HG02981 (cell line): Measurements from ENCODE around the gene PRKAR1A.

Experiments used
- ATAC-seq: cut with Tn5 transposase; IDR thresholded peaks from one replicate; pipeline ENCODE4 v1.9.1; 2021; ENCODE audit warnings: mild to moderate bottlenecking, moderate library complexity; ENCODE audit not compliant: unreplicated experiment

The PRKAR1A gene

DNA sequence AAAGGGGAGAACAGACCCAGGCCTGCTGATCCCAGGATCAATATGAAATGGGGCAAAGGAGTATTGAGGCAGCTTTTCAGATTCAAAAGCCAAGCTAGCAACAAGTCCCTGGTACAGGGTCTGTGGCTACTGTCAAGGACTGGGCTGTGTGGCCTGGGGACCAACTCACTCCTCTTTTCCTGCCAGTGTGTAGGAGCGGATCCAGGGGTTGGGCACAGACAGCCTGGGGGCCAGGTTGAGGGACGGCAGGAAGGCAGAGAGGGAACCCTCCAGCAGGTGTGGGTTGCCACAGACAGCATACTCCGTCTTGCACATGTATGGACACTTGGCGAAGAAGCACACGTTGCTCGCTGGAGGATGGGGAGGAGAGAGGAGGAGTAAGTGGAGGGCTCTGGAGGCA lies 29.6 kb downstream of the PRKAR1A start:
- ATAC-seq = no peak

GRCh38 chr17:68542698-68543463 lies 30.7 kb downstream of the PRKAR1A start:
- no peak for ATAC-seq

- no peak for ATAC-seq
Observed at GRCh38 chr17:68544111-68544915, 32.1 kb downstream of the PRKAR1A start.

DNA sequence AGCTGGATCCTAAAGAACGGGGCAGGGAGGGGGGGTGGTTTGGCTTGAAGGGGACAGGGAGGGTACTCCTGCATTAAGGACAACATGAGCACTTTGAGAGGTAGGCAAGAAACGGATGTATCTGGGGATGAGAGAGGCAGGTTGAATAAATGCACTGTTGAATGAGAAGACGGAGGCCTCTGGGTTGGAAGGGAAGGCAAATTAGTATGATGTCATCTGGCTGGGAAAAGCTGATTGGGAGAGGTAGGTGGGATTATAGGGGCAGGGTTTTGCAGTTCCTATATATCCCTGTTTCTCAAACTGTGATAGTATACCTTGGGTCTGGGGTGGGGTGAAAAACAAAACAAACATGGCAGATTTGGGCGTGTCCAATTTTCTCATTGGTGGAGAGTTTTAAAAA lies 44.3 kb downstream of the PRKAR1A start:
- ATAC-seq = no peak

- no peak for ATAC-seq
Observed at GRCh38 chr17:68559316-68559715, 47.1 kb downstream of the PRKAR1A start.

DNA sequence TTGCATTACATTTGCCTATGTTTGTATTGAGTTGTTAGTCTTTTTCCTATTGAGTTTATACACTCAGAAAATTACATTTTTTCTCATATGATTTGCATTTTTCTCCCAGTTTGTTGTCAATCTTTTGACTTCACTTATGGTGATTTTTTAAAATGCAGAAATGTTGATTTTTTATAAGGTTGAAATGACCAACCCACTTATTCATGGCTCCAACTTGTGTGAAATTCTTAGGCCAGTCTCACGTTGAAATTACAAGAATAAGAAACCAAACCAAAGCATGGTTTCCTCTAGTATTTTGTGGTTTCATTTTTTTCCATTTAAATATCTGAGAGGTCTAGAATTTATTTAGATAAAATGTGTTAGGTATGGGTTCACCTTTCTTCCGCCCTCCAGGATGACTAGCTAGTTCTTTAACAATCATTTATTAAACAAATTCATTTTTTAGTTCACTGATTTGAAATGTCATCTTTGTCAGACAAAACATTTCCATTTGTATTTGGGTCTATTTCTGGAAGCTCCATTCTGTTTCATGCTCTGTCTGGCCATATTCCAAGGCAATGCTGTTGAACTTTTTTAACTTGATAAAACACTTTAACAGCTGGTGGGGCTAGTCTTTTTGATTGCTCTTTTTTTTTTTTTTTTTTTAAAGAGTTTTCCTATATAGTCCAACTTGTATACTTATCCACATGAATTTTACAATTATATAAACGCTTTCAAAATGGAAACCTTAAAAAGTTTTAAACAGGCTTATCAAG lies 48.9 kb downstream of the PRKAR1A start:
- ATAC-seq = no peak

- no peak for ATAC-seq
Observed at GRCh38 chr17:68562736-68563135, 50.5 kb downstream of the PRKAR1A start.

GRCh38 chr17:68564415-68565111 lies 52.3 kb downstream of the PRKAR1A start:
- ATAC-seq = no peak

DNA sequence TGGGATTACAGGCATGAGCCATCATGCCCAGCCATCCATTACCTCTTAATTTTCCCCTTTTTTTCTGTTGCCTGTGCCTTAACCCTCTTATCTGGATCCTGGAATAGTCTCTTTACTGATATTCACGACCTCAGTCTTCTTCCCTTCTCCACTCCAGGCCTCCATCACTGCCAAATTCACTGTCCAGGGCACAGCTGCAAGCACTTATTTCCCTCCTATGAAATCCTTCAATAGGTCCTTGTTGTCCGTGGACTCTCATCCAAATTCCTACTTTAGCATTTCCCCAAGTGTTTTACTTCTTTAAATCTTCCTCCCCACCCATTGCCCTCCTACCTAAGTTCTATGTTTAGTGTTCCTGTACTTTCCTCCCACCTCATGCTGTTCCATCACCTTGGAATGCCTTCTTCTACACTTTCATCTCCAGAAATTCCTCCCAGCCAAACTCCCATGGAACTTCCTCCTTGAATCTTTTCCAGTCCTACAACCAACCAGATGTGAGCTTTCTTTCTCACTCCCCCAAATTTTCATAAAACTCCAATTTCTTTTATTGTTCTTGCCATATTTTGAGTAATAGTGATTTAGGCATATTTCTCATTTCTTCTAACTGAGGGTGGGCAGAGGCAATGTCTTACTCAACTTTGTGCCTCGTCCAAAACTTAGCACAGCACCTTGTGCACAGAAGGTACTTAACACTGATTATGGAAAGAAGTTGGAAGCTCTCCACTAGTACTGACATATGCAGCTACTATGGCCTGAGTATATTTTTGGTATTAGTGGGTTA lies 53.6 kb downstream of the PRKAR1A start:
- ATAC-seq = no peak

DNA sequence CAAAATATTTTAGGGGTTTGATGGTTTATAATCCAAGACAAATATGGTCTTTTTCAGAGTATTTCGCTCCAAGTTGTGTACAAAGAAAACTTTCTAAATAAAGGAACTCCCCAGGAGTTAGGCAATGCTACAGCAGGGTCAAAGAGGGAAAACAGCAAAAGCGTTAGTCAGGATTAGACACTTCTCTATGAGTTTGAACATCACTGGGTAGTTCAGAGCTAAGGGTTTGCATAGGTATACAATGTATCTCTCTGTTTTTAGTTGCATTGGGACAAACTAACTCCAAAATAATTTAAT lies 54.2 kb downstream of the PRKAR1A start:
- no peak for ATAC-seq

- no peak for ATAC-seq
Observed at GRCh38 chr17:68567035-68567434, 54.8 kb downstream of the PRKAR1A start.

DNA sequence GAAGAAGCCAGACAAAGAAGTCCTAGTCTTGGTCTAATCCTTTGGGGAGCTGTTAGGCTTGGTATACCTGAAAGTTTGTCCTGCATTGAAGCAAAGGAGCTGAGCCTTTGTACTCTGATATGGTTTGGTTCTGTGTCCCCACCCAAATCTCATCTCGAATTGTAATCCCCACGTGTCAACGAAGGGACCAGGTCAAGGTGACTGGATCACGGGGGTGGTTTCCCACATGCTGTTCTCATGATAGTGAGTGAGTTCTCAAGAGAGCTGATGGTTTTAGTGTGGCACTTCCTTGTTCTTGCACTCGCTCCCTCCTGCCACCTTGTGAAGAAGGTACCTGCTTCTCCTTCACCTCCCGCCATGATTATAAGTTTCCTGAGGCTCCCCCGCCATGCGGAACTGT lies 55.4 kb downstream of the PRKAR1A start:
- ATAC-seq = no peak

DNA sequence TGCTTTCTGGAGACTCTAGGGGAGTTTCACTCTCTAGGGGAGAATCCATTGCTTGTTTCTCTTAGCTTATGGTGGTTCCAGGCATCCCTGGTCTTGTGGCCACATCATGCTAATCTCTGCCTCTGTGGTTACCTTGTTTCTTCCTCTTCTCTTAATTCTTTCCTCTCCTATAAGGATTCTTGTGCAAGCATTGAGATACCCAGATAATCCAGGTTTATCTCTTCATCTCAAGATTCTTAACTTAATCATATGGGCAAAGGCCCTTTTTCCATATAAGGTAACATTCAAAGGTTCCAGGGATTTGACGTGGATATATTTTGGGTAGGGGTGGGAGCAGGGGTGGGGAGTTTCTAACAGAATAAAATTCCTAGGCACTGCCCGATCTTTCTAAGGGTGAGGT lies 56.4 kb downstream of the PRKAR1A start:
- ATAC-seq = no peak

- ATAC-seq = no peak
Observed at GRCh38 chr17:68569346-68569745, 57.1 kb downstream of the PRKAR1A start.

GRCh38 chr17:68570526-68570925 lies 58.3 kb downstream of the PRKAR1A start:
- no peak for ATAC-seq

GRCh38 chr17:68572138-68572842 lies 60.1 kb downstream of the PRKAR1A start:
- no peak for ATAC-seq

- ATAC-seq = no peak
Observed at GRCh38 chr17:68573338-68573737, 61.1 kb downstream of the PRKAR1A start.

GRCh38 chr17:68576137-68576536 lies 63.9 kb downstream of the PRKAR1A start:
- ATAC-seq = no peak

DNA sequence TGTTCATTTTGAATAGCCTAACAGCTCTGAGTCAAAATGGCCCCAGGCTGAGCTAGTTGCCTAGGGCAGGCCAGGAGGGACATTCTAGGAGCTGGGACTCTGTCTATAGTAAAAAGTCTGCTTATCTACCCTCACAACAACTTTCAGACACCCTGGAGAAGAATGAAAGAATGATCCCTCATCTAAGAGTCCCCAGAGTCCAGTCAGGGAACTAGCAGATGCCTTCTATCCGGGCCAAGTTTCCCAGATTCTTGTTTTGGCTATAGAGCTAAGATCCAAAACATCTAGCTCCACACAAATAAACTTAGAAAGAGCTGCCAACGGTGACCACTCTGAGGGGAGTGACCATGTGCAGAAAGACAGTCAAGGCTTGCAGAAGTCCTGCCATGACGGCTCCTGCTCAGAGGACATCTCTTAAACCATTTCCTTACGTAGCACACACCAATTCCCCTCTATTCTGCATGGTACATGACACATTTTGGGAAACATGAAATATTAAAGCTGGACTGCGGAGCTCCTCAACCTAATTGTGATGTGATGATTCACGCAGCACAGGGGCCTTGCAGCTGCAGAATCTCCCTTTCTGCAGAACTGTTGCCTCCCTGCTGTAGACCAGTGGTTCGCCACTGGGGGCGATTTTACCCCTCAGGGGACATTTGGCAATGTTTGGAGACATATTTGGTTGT lies 64.7 kb downstream of the PRKAR1A start:
- no peak for ATAC-seq
